OCI-LY1 (cell line): ENCODE results near the gene CLDN4.

ENCODE experiments used
- CTCF ChIP-seq: fragments of 200-600 bp; sonication (generic), shearing (Covaris generic); IDR thresholded peaks from 2 replicates; pipeline ENCODE4 v1.5.1; 2017; ENCODE audit warnings: mild to moderate bottlenecking, antibody characterized with exemption, low read length, moderate library complexity, mixed read lengths
- EZH2 ChIP-seq: fragments of 200-600 bp; sonication (generic), shearing (Covaris generic); IDR thresholded peaks from 2 replicates; pipeline ENCODE4 v1.8.0; 2017; ENCODE audit warnings: borderline replicate concordance, mixed run types, mild to moderate bottlenecking, antibody characterized with exemption, low read length, moderate library complexity, mixed read lengths

DNA sequence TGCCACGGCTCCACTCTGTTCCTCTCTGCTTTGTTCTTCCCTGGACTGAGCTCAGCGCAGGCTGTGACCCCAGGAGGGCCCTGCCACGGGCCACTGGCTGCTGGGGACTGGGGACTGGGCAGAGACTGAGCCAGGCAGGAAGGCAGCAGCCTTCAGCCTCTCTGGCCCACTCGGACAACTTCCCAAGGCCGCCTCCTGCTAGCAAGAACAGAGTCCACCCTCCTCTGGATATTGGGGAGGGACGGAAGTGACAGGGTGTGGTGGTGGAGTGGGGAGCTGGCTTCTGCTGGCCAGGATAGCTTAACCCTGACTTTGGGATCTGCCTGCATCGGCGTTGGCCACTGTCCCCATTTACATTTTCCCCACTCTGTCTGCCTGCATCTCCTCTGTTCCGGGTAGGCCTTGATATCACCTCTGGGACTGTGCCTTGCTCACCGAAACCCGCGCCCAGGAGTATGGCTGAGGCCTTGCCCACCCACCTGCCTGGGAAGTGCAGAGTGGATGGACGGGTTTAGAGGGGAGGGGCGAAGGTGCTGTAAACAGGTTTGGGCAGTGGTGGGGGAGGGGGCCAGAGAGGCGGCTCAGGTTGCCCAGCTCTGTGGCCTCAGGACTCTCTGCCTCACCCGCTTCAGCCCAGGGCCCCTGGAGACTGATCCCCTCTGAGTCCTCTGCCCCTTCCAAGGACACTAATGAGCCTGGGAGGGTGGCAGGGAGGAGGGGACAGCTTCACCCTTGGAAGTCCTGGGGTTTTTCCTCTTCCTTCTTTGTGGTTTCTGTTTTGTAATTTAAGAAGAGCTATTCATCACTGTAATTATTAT lies 1.2 kb downstream of the CLDN4 start:
- TF ChIP-seq CTCF, result no peak
- no peak for TF ChIP-seq EZH2
